OCI-LY7 (cell line): ENCODE data around the gene NXPH3. TPM values are rescaled to one million over a fixed set of nuclear protein-coding genes. Genes with fewer than 3 reads are reported as not detected.
A peak's percentile ranks its signal among the peaks of the same experiment; 100 is the strongest.

Experiments used
- BruUV-seq: library from RNA; stranded (reverse); fragments of 400-500 nt; replicated peaks from 2 replicates; lab custom pipeline; 2021; lab: Mats Ljungman, UMichigan
- CTCF ChIA-PET: fragments of 300-600 bp; sonication (Branson Sonifier 250); formaldehyde crosslinking; loops from one replicate; lab custom pipeline; 2022; ENCODE audit warnings: antibody characterized with exemption; ENCODE audit not compliant: unreplicated experiment; lab: Charles Lee
- POLR2A ChIA-PET: fragments of 300-600 bp; sonication (Branson Sonifier 250); formaldehyde crosslinking; loops from one replicate; lab custom pipeline; 2022; ENCODE audit warnings: antibody characterized with exemption; lab: Charles Lee
- DNase-seq: peaks from one replicate; pipeline ENCODE4 v3.0.0-alpha.2; 2015; ENCODE audit warnings: low spot score
- H2AFZ ChIP-seq: fragments of 200-600 bp; sonication (generic), shearing (Covaris generic); 2 replicates; pipeline ENCODE4 v1.6.1; 2014; ENCODE audit warnings: mild to moderate bottlenecking, antibody characterized with exemption, low read length, moderate library complexity
- H3K27ac ChIP-seq: fragments of 200-600 bp; sonication (generic); 2 replicates; pipeline ENCODE4 v1.5.1; 2014; ENCODE audit warnings: mixed run types, low read depth, mild to moderate bottlenecking, moderate library complexity, low read length, inconsistent platforms; ENCODE audit not compliant: poor library complexity, severe bottlenecking
- H3K36me3 ChIP-seq: fragments of 200-600 bp; sonication (generic); 2 replicates; pipeline ENCODE4 v1.6.1; 2014; ENCODE audit warnings: mild to moderate bottlenecking, antibody characterized with exemption, low read length, moderate library complexity, mixed read lengths; ENCODE audit not compliant: insufficient read depth
- H3K4me1 ChIP-seq: fragments of 200-600 bp; sonication (generic); 2 replicates; pipeline ENCODE4 v1.5.1; 2014; ENCODE audit warnings: mild to moderate bottlenecking, low read length; ENCODE audit not compliant: insufficient read depth, poor library complexity, severe bottlenecking
- H3K4me2 ChIP-seq: fragments of 200-600 bp; sonication (generic); 2 replicates; pipeline ENCODE4 v1.6.1; 2014; ENCODE audit warnings: mild to moderate bottlenecking, low read length
- H3K4me3 ChIP-seq: fragments of 200-600 bp; sonication (generic); 2 replicates; pipeline ENCODE4 v1.5.1; 2014; ENCODE audit warnings: mild to moderate bottlenecking, low read depth, low read length; ENCODE audit not compliant: poor library complexity, severe bottlenecking
- H3K79me2 ChIP-seq: fragments of 200-600 bp; sonication (generic); 2 replicates; pipeline ENCODE4 v1.6.1; 2016; ENCODE audit warnings: low read depth, mild to moderate bottlenecking, low read length, moderate library complexity, mixed read lengths; ENCODE audit not compliant: insufficient read depth
- H3K9me2 ChIP-seq: fragments of 200-600 bp; sonication (generic); 2 replicates; pipeline ENCODE4 v1.6.1; 2016; ENCODE audit warnings: mild to moderate bottlenecking, low read length, mixed read lengths; ENCODE audit not compliant: insufficient read depth
- H3K9me3 ChIP-seq: fragments of 200-600 bp; sonication (generic); 2 replicates; pipeline ENCODE4 v1.6.1; 2014; ENCODE audit warnings: mild to moderate bottlenecking, mixed run types, low read length, mixed read lengths
- H4K20me1 ChIP-seq: fragments of 200-600 bp; sonication (generic); 2 replicates; pipeline ENCODE4 v1.6.1; 2014; ENCODE audit warnings: mild to moderate bottlenecking, antibody characterized with exemption, low read length, moderate library complexity, mixed read lengths; ENCODE audit not compliant: insufficient read depth
- CTCF ChIP-seq: fragments of 200-600 bp; sonication (generic); conservative IDR thresholded peaks from 2 replicates; pipeline ENCODE4 v1.5.1; 2014; ENCODE audit warnings: mild to moderate bottlenecking, antibody characterized with exemption, low read length, moderate library complexity, mixed read lengths
- EZH2phosphoT487 ChIP-seq: fragments of 200-600 bp; sonication (generic); IDR thresholded peaks from 2 replicates; pipeline ENCODE4 v1.6.1; 2018; ENCODE audit warnings: low read depth, borderline replicate concordance, mild to moderate bottlenecking, mixed run types, antibody characterized with exemption, low read length, moderate library complexity, mixed read lengths
- intact Hi-C: fragments of 100-400 bp; cut with micrococcal nuclease; formaldehyde crosslinking; loops from one replicate; pipeline ENCODE4 v1.10.0; 2022; ENCODE audit not compliant: unreplicated experiment
- total RNA-seq, 2 experiments: library from RNA; depleted of rRNA in 1 of 2; stranded (reverse); fragments of >200 nt in 1 of 2; shearing (Covaris generic) in 1 of 2; gene quantifications; 2 replicates each; pipeline ENCODE4 v1.2.3, GENCODE V29; 2014 to 2022

Gene NXPH3
- total RNA-seq, 2 experiments from 2014 or later: not detected

- peak; percentile 25; the same call in 1 of the 2 replicates for TF ChIP-seq CTCF
- no peak for TF ChIP-seq EZH2phosphoT487
- POLR2A ChIA-PET: interaction anchor here (0.5 kb wide), 1 partner anchor 18 kb away, joined by 4 read pairs; no protein-coding TSS in a partner anchor
- H3K9me2 ChIP-seq: no peaks in the 10 kb centered on the region
- DNase-seq: no peak
- H3K27ac ChIP-seq: no peak overlapping the region
- CTCF ChIA-PET: no interaction called here
- H4K20me1 ChIP-seq: no peaks in the 10 kb centered on the region
- H3K4me3 ChIP-seq: no peak overlapping the region
- no peaks in the 10 kb centered on the region for H3K9me3 ChIP-seq
- peaks cover 73% of the 10 kb centered on the region for H3K36me3 ChIP-seq
- intact Hi-C loops: no loop called here
- H3K79me2 ChIP-seq: no peaks in the 10 kb centered on the region
- no peak overlapping the region for H3K4me2 ChIP-seq
- no peaks in the 10 kb centered on the region for H3K4me1 ChIP-seq
- no TSS peak for BruUV-seq
- H2AFZ ChIP-seq: no peak overlapping the region
These were observed 40.4 kb downstream of the NXPH3 start for GRCh38 chr17:49616086-49616485.

DNA sequence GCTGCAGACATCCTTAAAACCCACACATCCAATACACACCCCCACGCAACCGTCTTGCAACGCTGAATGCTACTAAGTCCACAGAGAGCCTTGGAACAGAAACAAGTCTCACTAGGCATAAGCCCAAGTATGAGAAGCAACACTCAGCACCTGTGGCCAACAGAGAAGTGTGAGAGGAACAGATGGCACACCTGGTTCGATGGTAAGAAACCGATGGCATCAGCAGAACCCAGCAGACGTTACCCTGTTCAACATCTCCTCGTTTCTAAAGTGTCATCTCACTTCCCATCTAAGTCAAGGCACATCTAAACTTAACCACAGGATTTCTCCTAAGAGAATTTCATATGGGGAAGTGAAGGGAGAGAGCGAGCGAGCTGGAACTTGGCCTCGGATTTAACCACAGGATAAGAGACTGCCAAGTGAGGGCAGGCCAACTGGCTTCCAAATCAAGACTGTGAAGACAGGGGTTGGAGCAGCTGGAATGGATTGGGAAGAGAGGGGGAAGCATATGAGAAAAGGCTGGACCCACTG is 41.0 kb downstream of the NXPH3 start:
- no TSS peak for BruUV-seq
- CTCF ChIA-PET: no interaction called here
- H3K9me2 ChIP-seq: no peaks in the 10 kb centered on the region
- TF ChIP-seq CTCF (no peak), EZH2phosphoT487 (no peak)
- H3K4me1 ChIP-seq: no peaks in the 10 kb centered on the region
- POLR2A ChIA-PET: interaction anchor here (0.5 kb wide), 1 partner anchor 19 kb away, joined by 4 read pairs; no protein-coding TSS in a partner anchor
- H4K20me1 ChIP-seq: no peaks in the 10 kb centered on the region
- H3K4me2 ChIP-seq: no peak overlapping the region
- H3K79me2 ChIP-seq: no peaks in the 10 kb centered on the region
- H3K27ac ChIP-seq: no peak overlapping the region
- intact Hi-C loops: no loop called here
- H3K4me3 ChIP-seq: no peak overlapping the region
- H3K9me3 ChIP-seq: no peaks in the 10 kb centered on the region
- H2AFZ ChIP-seq: no peak overlapping the region
- H3K36me3 ChIP-seq: peaks cover 73% of the 10 kb centered on the region
- DNase-seq: no peak

DNA sequence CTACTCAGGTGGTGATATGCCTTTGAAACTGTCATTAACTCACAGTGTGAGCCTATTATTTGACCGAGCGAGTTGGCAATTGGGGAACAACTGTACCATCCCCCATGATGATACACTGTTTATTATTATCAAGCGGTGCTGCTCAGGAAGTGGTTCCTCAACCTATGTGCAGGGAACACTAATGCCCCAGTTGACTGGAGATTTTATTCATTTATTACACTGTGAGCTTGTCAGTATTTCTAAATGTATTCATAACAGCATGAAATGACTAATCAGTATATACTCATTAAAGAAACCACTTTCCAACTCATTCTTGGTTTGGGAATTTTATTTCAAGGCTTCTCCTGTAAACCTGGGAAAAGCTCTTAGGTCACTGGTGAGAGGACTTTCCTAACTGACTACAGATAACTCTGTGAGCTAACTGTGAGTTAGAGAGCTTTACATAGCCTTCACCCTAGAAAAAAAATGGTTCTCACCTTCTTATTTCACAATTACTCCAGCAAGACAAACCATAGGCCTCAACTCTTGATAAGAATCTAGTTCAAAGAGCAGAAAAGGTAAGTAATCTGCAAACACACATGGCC is 42.4 kb downstream of the NXPH3 start:
- H3K4me3 ChIP-seq: no peak overlapping the region
- BruUV-seq: no TSS peak
- no peaks in the 10 kb centered on the region for H3K79me2 ChIP-seq
- H3K9me3 ChIP-seq: no peaks in the 10 kb centered on the region
- no peak for TF ChIP-seq CTCF
- TF ChIP-seq EZH2phosphoT487: no peak
- no peaks in the 10 kb centered on the region for H4K20me1 ChIP-seq
- intact Hi-C loops: no loop called here
- ChIA-PET CTCF (no interaction called here), POLR2A (interaction anchor here (0.6 to 0.8 kb wide), 3 partner anchors 13 to 1506 kb away, joined by 3 read pairs; no protein-coding TSS in a partner anchor)
- H2AFZ ChIP-seq: no peak overlapping the region
- H3K36me3 ChIP-seq: peaks cover 71% of the 10 kb centered on the region
- no peak overlapping the region for H3K27ac ChIP-seq
- H3K4me2 ChIP-seq: no peak overlapping the region
- H3K9me2 ChIP-seq: no peaks in the 10 kb centered on the region
- no peak for DNase-seq
- no peaks in the 10 kb centered on the region for H3K4me1 ChIP-seq
